HG02623 (cell line): ENCODE data around the gene CDK5RAP1.

Source experiments
- ATAC-seq: cut with Tn5 transposase; IDR thresholded peaks from one replicate; pipeline ENCODE4 v1.9.1; 2021; ENCODE audit warnings: moderate library complexity; ENCODE audit not compliant: unreplicated experiment

Gene CDK5RAP1

DNA sequence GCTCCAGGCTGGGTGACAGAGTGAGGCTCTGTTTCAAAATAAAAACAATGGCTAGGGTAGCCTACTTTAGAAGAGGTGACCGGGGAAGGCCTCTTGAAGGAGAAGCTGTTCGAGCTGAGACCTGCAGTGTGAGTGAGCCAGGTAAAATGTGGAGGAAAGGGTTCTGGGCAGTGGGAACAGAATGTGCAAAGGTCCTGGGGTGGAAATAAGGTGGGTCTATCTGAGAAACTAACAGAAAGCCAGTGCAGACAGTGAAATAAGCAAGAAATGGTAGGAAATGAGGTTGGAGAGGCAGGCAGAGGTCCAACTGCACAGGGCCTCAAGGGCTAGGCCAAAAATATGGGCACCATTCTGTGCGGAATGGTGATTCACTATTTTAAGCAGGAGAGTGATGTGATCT, 64.9 kb downstream of the CDK5RAP1 start:
- no peak for ATAC-seq

GRCh38 chr20:33334111-33334510, 67.2 kb downstream of the CDK5RAP1 start:
- no peak for ATAC-seq

DNA sequence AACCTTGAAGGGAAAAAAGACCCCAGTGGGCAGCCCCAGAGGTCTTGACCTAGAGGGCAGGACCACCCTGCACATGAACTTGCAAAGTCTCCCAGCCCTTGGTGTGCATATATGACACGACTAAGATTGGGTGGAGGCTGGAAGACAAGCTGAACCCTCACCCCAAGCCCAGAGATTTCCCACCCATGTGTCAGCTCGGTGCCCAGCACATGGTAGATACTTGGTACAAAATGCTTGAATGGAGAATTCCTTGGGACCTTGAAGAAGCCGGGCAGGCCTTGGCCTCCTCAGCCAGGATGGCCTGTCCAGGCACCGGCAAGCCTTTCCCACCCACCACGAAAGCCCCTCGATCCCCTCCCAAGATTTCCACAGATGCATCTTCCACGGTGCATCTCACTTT, 67.7 kb downstream of the CDK5RAP1 start:
- ATAC-seq: no peak

DNA sequence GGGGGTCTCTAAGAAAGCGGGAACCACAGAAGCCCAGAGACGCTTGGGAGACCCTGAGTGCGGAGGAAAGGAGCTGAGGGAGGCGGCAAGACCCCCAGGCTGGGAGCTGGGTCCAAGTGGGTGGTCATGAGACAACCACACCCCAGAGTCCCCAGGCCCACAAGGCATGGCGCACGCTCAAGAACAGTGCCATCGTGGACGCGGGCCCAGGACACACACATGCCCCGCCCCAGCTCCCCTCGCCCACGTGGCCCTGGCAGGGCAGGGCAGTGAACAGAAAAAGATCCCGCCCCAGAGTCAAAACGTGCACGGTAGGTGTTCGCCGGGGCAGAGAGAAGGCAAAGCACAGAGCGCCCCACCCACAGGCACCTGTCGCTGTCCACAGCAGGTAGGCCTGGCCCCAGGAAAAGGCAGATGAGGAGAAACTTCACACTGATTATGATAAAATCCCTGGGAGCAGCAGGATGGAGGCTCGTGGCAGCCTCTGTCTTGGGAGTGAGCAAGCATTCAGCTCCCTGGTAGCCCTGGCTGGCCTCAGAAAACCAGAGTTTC, 68.3 kb downstream of the CDK5RAP1 start:
- ATAC-seq: no peak

DNA sequence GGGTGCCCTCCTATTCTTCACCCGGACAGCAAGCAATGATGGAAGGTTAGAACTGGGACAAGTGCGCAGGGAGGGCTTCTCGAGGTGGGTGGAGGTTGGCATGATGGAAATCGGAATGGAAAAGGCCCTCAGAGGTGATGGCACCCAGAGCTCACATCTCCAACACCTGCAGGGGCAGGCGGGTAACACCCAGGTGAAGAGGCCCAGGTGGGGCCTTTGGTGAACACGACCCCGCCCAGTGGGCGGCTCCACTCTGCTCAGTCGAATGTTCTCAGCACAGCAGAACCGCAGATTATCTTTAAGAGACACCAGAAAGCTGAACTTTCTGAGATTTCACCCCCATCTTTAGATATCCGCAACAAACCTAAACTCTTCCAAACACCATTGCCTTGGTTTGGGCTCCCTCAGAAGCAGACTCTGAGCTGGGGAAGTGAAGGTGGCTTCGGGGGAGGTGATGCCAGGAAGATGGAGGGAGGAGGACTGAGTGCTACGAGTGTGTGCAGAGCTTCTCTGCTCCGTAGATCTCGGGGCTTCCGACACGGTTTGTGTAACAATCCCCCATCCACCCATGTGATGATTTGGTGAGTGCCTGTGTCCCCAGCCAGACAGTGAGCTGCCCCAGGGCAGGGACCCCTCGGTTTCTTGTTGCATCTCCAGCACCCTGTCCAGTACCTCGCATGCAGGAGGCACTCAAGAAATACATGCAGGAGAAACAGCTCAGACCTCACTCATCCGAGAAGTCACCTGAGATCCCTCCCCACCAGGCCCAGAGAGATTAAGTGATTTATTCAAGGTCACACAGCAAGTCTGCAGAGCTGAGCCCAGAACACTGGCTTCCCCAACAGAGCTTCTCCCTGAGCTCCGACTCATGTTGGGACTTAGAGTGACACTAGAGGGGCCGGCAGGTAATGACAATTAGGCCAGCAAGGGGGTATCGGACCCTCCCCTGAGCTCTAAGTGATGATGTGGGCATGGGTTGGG, 72.9 kb downstream of the CDK5RAP1 start:
- ATAC-seq: no peak

DNA sequence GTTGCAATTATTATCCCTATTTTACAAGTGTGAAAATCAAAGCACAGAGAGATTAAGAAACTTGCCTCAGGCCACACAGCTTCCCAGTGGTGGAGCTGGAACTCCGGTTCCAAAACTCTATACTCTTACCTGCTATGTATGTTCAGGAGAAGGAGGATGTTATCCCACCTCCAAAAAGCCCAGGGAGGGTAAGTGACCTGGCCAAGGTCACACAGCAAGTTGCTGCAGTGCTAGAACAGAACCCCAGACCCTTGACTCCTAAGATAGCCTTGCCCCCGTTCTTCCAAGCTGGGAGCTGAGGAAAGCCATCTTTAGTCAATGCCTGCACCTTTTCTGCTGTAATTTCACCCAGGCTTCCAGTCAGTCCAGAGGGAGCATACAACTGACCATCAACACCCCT, 76.0 kb downstream of the CDK5RAP1 start:
- ATAC-seq: no peak

- no peak for ATAC-seq
Observed at GRCh38 chr20:33323236-33323635, 78.1 kb downstream of the CDK5RAP1 start.

DNA sequence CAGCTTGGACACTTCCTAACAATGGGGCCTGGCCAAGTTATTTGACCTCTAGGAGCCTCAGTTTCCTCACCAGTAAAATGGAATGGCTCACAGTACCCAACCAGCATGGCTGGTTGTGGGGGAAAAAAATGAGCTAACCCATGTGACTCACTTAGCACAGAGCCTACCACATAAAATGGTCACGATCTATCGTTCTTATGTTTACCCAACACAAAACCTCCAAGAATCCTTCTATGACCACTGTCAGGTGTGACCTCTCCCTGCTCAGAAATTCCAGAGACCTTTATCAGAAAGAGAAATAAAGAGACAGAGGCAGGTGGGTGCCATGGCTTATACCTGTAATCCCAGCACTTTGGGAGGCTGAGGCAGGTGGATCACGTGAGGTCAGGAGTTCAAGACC, 78.9 kb downstream of the CDK5RAP1 start:
- ATAC-seq: no peak

- no peak for ATAC-seq
Observed at GRCh38 chr20:33320006-33320405, 81.3 kb downstream of the CDK5RAP1 start.

DNA sequence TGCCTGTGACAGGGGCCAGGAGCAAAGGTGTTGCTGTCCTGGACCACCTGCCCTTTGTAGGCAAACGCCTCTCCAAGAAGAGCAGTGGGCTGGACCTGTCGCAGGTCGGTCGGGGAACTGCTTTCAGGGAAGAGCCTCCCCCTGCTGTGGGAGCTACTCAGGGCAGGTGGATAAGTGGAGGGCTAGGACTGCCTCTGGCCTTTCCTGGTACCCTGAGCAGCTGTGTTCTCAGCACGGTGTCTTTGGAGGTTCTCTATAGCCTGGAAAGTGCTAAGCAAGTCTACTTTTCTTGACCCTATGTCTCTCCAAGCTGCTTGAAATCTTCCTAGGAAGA, 83.3 kb downstream of the CDK5RAP1 start:
- no peak for ATAC-seq

- no peak for ATAC-seq
Observed at GRCh38 chr20:33317424-33318095, 83.8 kb downstream of the CDK5RAP1 start.

DNA sequence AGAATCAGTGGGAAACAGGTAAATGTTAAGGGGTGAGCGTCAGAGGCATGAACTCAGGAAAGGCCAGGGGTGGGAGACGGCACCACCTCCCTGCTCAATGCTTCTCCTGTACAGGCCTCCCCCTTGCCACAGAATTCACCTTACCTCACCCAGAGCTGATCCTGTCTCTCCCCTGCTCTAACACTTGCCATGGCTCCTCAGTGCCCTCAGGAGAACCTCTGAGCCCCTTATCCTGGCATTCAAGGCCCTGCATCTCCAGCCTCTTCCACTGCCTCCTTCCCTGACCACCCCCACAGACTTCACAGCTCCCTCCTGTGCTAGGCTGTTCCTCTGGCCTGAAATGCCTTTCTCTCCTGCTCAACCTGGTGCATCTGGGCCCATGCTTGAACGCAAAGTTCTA, 84.4 kb downstream of the CDK5RAP1 start:
- ATAC-seq: no peak

- ATAC-seq: no peak
Observed at GRCh38 chr20:33316343-33316742, 85.0 kb downstream of the CDK5RAP1 start.

DNA sequence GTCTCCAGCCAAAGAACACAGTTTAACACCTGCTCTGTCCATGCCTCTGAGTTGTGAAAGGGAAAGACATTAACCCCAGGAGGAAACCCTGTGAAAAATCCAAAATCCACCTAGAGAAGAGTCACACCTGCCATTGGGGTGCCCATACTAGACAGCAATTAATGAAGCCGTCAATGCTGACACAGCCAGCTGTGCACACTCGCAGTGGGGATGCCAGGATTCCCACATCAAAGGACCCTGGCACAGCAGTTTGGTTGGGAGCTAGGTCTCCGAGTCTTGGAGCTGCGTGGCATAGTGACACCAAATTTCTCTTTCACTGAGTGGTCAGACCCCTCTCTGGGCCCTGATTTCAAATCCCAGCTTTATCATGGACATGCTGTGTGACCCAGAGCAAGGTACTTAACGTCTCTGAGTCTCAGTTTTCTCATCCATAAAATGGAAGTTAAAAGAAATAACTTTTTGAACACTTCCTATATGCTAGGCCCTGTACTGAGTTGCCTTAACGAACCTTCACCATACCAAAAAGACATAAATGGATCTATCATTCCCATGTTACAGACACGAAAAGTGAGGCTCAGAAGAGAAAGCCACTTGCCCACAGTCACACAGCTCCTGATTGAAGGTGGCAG, 87.5 kb downstream of the CDK5RAP1 start:
- ATAC-seq: no peak

DNA sequence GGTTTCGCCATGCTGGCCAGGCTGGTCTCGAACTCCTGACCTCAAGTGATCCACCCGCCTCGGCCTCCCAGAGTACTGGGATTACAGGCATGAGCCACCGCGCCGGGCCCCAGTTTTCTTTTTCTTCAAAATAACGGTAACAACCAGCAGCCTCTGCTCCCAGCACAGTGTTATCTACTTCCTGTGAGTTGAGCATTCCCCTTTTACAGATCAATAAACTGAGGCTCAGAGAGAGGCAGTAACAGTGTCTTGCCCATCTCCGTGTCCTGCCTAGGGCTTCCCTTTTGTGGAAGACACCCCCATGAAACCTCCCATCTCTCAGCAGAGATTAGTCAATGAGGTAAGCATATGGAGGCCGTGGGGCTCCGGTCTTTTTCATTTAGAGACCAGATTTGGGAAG, 88.7 kb downstream of the CDK5RAP1 start:
- ATAC-seq: no peak

DNA sequence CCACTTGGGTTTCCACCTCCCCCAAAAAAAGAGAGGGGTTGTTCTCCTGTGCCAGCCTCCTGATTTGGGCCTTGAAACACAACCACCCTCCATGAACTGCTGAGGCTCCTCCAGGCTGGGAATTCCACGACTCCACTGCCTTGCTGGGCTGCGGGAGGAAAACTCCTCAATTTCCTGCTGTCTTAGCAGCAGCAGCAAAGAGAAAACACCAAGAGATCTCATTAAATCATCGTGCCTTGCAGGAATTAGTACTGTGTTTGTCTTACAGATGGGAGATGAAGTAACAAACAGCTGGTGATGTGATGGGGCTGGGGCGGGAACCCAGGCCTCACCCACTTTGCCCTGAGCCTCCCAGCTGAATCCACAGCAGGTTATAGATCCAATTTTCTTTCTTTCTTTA, 89.3 kb downstream of the CDK5RAP1 start:
- no peak for ATAC-seq

- ATAC-seq: no peak
Observed at GRCh38 chr20:33311011-33311410, 90.3 kb downstream of the CDK5RAP1 start.

DNA sequence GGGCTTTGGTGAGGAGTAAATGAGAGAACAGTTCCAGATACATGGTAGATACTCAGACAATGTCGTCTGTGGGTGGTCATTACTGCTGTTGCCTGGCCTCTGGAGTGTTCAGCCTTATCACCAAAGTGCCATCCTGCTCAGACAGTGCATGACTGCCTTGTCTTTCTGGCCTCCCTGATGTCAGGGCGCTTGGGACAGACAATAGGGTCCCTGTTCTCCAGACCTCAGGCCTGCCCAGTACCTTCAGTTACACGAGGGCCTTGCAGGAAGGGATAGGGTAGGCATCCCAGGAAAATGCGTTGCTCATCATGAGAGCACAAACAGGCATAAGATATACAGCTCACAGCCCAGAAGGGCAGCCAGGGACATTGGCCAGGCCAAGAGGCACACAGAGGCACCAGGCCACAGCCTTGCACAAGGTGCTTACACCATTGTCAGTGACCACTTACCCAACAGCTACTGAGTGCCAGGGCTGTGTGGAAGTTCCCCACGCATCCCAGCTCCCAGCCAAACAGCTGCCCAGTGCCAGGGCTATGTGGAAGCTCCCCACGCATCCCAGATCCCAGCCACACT, 90.9 kb downstream of the CDK5RAP1 start:
- no peak for ATAC-seq

- no peak for ATAC-seq
Observed at GRCh38 chr20:33309631-33310030, 91.7 kb downstream of the CDK5RAP1 start.
